Activated effector memory CD4-positive, alpha-beta T cell treated with anti-CD3 and anti-CD28 coated beads, Interleukin-2, amount 50 U/mL, for 16 hours (primary cell): Measurements from ENCODE around the gene SUCLG2.
"Not testable (repeated sequence)": the region's sequence is repeated elsewhere in the genome, so short reads cannot be mapped to it uniquely, and the experiment has no call there.

Experiments
- DNase-seq: peaks from one replicate; pipeline ENCODE4 v3.0.0-alpha.2; 2020

SUCLG2 gene

GRCh38 chr3:67602816-67603215, 51.6 kb downstream of the SUCLG2 start:
- DNase-seq = no peak

GRCh38 chr3:67601919-67602608, 52.3 kb downstream of the SUCLG2 start:
- DNase-seq = peak; percentile 66

- DNase-seq = no peak
These were observed 53.0 kb downstream of the SUCLG2 start for GRCh38 chr3:67601385-67601784.

GRCh38 chr3:67599821-67600220, 54.6 kb downstream of the SUCLG2 start:
- DNase-seq = no peak

GRCh38 chr3:67598814-67599556, 55.4 kb downstream of the SUCLG2 start:
- DNase-seq = no peak

GRCh38 chr3:67595424-67595823, 59.0 kb downstream of the SUCLG2 start:
- DNase-seq = no peak

- no peak for DNase-seq
These were observed 60.6 kb downstream of the SUCLG2 start for GRCh38 chr3:67593761-67594234.

GRCh38 chr3:67592057-67592456, 62.4 kb downstream of the SUCLG2 start:
- no peak for DNase-seq

GRCh38 chr3:67587811-67588210, 66.6 kb downstream of the SUCLG2 start:
- DNase-seq = no peak

- no peak for DNase-seq
These were observed 67.1 kb downstream of the SUCLG2 start for GRCh38 chr3:67587301-67587700.

- not testable (repeated sequence) for DNase-seq
These were observed 69.8 kb downstream of the SUCLG2 start for GRCh38 chr3:67584608-67585007.

- DNase-seq = no peak
These were observed 73.9 kb downstream of the SUCLG2 start for GRCh38 chr3:67580430-67581000.

- DNase-seq = no peak
These were observed 76.0 kb downstream of the SUCLG2 start for GRCh38 chr3:67578416-67578815.

GRCh38 chr3:67576441-67576840, 78.0 kb downstream of the SUCLG2 start:
- no peak for DNase-seq

- DNase-seq = no peak
These were observed 85.1 kb downstream of the SUCLG2 start for GRCh38 chr3:67569324-67569723.

GRCh38 chr3:67567893-67568292, 86.5 kb downstream of the SUCLG2 start:
- no peak for DNase-seq

- no peak for DNase-seq
These were observed 89.4 kb downstream of the SUCLG2 start for GRCh38 chr3:67564973-67565372.

- no peak for DNase-seq
These were observed 90.4 kb downstream of the SUCLG2 start for GRCh38 chr3:67564008-67564407.

- no peak for DNase-seq
These were observed 92.6 kb downstream of the SUCLG2 start for GRCh38 chr3:67561667-67562394.

- no peak for DNase-seq
These were observed 93.1 kb downstream of the SUCLG2 start for GRCh38 chr3:67561266-67561665.

GRCh38 chr3:67559029-67559605, 95.3 kb downstream of the SUCLG2 start:
- DNase-seq = no peak

- no peak for DNase-seq
These were observed 96.0 kb downstream of the SUCLG2 start for GRCh38 chr3:67558426-67558825.

- no peak for DNase-seq
These were observed 96.5 kb downstream of the SUCLG2 start for GRCh38 chr3:67557848-67558355.
